Measurements from ENCODE around the gene SLAMF8. TPM values are rescaled to one million over a fixed set of nuclear protein-coding genes. Genes with fewer than 3 reads are reported as not detected.

SLAMF8 gene
- total RNA-seq, 1 donor from 2014 or later = not detected

- no peaks in the 10 kb centered on the region for H3K9me3 Mint-ChIP-seq
- no peaks in the 10 kb centered on the region for H3K36me3 Mint-ChIP-seq
- no peak for TF ChIP-seq CTCF (IDR thresholded peaks at IDR 0.05; ENCODE audit: unreplicated experiment)
- H3K27ac Mint-ChIP-seq = no peak overlapping the region
- H3K4me3 Mint-ChIP-seq = no peak overlapping the region
- peaks cover 16% of the 10 kb centered on the region for H3K4me1 Mint-ChIP-seq
- DNase-seq (ENCODE audit: low spot score in 2 of 2, unreplicated experiment in 2 of 2) = no peak
- H3K27me3 Mint-ChIP-seq (ENCODE audit: low read depth) = peaks cover 15% of the 10 kb centered on the region
Measured at GRCh38 chr1:159870704-159871103, 44.0 kb downstream of the SLAMF8 start.

GRCh38 chr1:159872891-159873290 lies 46.2 kb downstream of the SLAMF8 start:
- Mint-ChIP-seq H3K9me3 (no peaks in the 10 kb centered on the region), H3K27me3 (ENCODE audit: low read depth) (peaks cover 15% of the 10 kb centered on the region), H3K4me3 (no peak overlapping the region), H3K4me1 (peaks cover 7% of the 10 kb centered on the region), H3K27ac (no peak overlapping the region), H3K36me3 (no peaks in the 10 kb centered on the region)
- no peak for TF ChIP-seq CTCF (IDR thresholded peaks at IDR 0.05; ENCODE audit: unreplicated experiment)
- no peak for DNase-seq (ENCODE audit: low spot score in 2 of 2, unreplicated experiment in 2 of 2)

- H3K36me3 Mint-ChIP-seq = no peaks in the 10 kb centered on the region
- peaks cover 4% of the 10 kb centered on the region for H3K4me1 Mint-ChIP-seq
- TF ChIP-seq CTCF (IDR thresholded peaks at IDR 0.05; ENCODE audit: unreplicated experiment) = no peak
- no peak for DNase-seq (ENCODE audit: low spot score in 2 of 2, unreplicated experiment in 2 of 2)
- no peak overlapping the region for H3K27ac Mint-ChIP-seq
- H3K27me3 Mint-ChIP-seq (ENCODE audit: low read depth) = peaks cover 15% of the 10 kb centered on the region
- no peaks in the 10 kb centered on the region for H3K9me3 Mint-ChIP-seq
- no peak overlapping the region for H3K4me3 Mint-ChIP-seq
Measured at GRCh38 chr1:159873530-159874143, 47.0 kb downstream of the SLAMF8 start.

- no peak for TF ChIP-seq CTCF (IDR thresholded peaks at IDR 0.05; ENCODE audit: unreplicated experiment)
- no peak overlapping the region for H3K27ac Mint-ChIP-seq
- no peaks in the 10 kb centered on the region for H3K36me3 Mint-ChIP-seq
- no peaks in the 10 kb centered on the region for H3K9me3 Mint-ChIP-seq
- H3K4me1 Mint-ChIP-seq = peaks cover 3% of the 10 kb centered on the region
- peaks cover 2% of the 10 kb centered on the region for H3K27me3 Mint-ChIP-seq (ENCODE audit: low read depth)
- no peak overlapping the region for H3K4me3 Mint-ChIP-seq
- no peak for DNase-seq (ENCODE audit: low spot score in 2 of 2, unreplicated experiment in 2 of 2)
Measured at GRCh38 chr1:159877695-159878444, 51.2 kb downstream of the SLAMF8 start.

DNA sequence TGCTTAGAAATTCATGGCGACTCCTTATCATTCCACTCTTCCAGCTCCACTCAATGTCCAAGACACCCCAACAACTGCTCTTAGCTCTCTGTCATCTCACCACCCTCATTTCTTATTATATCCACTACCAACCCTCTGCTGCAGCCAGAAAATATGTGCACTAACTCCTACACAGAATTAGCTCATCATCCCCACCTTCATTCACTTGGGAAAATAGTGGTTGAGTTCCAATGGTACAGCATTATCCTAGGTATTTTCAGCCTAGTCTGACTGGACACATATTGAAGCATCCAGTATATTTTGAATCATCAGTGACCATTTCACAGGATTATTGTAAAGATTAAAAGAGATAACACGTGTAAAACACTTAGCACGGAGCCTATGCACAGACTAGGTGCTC lies 52.5 kb downstream of the SLAMF8 start:
- TF ChIP-seq CTCF (IDR thresholded peaks at IDR 0.05; ENCODE audit: unreplicated experiment) = no peak
- no peaks in the 10 kb centered on the region for H3K4me1 Mint-ChIP-seq
- no peaks in the 10 kb centered on the region for H3K27me3 Mint-ChIP-seq (ENCODE audit: low read depth)
- H3K36me3 Mint-ChIP-seq = no peaks in the 10 kb centered on the region
- H3K27ac Mint-ChIP-seq = no peak overlapping the region
- DNase-seq (ENCODE audit: low spot score in 2 of 2, unreplicated experiment in 2 of 2) = no peak
- no peak overlapping the region for H3K4me3 Mint-ChIP-seq
- no peaks in the 10 kb centered on the region for H3K9me3 Mint-ChIP-seq
